Activated CD4-positive, CD25-positive, alpha-beta regulatory T cell treated with anti-CD3 and anti-CD28 coated beads, Interleukin-2, amount 50 U/mL, for 72 hours (primary cell): Measurements from ENCODE around the gene FNDC1.
"Not testable (repeated sequence)": the region's sequence is repeated elsewhere in the genome, so short reads cannot be mapped to it uniquely, and the experiment has no call there.

Source experiments
- DNase-seq: peaks from one replicate; pipeline ENCODE4 v3.0.0; 2021

Gene FNDC1

DNA sequence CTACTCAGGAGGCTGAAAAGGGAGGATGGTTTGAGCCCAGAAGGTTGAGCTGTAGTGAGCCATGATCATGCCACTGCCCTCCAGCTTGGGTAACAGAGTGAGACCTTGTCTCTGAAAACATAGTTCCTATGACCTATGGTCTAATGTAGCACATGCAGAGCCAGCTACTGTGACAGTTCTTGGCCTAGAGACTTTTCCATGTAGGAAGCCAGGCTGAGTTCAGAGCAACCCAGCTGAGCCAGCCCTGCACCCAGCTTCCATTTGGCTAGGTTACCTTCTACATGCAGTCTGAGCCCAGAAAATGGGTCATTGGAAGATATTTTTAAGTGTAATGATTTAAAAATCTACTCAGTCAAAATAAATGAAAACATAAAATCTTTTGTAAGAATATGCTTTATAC is 92.8 kb downstream of the FNDC1 start:
- no peak for DNase-seq

DNA sequence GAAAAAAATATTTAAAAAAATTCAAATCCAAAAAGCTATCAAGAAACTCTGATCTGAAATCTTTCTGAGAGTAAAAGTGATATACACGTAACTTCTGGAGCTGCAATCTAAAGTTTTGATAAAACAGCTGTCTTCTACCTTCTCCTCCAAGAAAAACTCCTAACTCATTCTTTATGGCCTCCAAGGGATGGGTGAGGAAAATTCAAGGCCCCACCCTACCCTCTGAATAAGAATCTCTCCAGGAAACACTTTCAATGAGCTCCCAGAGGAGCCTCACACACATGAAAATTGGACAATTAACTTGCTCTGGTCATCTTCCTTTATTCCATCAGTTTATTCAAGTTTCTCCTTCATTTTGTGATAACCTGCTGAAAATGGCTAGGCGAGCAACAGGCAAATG is 93.4 kb downstream of the FNDC1 start:
- DNase-seq: no peak

DNA sequence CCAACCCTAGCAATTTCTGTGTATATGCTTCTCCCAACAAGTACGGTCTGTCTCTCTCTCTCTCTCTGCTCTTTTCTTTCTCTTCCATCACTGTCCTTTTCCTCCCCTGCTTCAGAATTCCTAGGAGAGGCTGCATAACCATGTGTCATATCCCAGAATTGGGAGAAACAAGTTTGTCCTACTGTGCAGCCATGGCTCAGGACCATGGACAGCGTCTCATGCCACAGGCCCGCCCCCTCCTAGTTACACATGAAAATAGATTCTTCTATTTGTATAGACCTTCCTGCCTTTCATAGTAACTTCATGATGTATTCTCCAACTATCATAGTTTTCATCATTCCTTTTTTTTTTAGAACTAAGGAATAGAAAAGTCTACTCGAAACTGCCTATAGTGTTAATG is 98.0 kb downstream of the FNDC1 start:
- no peak for DNase-seq

DNA sequence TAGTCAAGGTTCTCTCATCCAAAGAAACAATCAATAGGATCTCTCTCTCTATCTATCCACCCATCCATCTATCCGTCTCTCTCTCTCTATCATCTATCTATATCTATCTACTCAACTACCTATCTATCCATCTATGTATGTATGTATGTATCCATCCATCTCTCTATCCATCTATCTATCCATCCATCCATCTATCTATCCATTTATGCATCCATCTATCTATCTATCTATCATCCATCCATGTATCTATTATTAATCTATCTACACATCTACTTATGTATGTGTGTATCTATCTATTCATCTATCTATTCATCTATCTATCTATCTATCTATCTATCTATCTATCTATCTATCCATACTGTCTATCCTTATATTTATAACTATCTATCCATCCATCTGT is 99.3 kb downstream of the FNDC1 start:
- DNase-seq: no peak

DNA sequence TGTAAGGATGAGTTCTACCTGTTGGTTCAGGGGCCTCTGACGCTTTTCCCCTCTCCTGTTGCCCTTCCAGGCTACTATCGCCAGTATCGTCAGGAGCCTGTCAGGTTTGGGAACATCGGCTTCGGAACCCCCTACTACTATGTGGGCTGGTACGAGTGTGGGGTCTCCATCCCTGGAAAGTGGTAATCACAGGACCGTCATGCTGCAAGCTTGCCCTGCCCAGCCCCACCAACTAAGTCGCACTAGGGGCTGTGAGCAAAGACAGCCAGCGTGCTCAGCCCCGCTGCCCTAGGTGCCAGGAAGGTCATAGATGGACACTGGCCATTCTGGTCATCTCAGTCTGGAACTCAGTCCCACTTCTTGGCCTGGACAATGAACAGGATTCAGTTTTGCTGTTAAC is 102.1 kb downstream of the FNDC1 start:
- DNase-seq: no peak

DNA sequence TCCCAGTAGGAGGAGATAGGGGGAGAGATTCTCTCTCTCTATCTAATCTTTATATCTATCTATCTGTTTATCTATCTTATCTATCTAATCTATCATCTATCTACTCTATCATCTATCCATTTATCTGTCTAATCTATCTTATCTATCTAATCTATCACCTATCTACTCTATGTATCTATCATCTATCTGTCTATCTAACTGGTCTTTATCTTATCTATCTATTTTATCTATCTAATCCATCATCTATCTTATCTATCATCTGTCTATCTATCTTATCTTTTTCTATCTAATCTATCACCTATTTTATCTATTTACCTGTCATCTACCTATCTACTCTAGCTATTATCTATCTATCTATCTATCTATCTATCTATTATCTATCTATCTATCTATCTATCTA is 109.4 kb downstream of the FNDC1 start:
- DNase-seq: no peak

DNA sequence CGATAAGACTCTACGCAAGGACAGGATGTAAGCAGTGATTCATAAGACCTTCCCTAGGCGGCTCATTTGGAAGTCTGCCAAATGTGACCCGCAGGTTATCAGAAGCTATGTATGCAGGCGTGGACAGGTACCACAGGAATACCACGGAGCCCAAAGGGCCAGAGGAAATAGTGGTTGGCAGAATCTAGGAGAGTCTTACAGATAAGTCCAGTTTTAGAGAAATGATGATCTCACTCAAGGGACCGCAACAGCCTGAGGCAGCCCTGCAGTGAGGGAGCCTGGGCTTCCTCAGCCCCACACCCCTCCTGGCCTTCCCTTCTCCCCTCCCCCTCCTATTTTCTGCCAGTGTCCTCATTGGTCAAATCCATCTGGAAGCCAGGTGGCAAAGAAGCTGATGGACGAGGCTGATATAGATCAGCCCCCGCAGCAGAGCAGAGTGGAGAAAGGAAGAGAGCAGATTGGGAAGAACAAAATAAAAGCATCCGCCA is 110.6 kb downstream of the FNDC1 start:
- DNase-seq: no peak

DNA sequence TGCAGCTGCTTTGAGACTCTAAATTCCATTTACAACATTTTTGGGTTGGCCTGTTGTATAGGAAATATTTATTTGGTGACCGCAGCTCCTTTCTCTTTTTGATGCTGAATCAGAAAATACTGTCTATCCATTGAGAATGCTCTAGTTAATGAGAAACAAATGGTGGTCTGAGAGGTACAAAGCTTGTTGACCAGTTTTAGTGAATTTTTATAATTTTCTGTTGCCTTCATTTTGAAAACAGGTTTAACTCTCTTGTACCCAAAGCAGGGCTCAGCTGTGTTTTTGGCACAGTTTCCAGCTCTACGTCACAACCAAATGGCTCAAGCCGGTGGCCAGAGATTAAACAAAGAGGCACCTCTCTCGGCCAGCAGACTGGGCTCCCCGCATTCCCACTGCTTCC is 113.2 kb downstream of the FNDC1 start:
- DNase-seq: no peak

DNA sequence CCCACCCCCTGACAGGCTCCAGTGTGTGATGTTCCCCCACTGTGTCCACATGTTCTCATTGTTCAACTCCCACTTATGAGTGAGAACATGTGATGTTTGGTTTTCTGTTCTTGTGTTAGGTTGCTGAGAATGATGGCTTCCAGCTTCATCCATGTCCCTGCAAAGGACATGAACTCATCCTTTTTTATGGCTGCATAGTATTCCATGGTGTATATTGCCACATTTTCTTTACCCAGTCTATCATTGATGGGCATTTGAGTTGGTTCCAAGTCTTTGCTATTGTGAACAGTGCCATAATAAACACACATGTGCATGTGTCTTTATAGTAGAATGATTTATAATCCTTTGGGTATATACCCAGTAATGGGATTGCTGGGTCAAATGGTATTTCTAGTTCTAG is 115.5 kb downstream of the FNDC1 start:
- not testable (repeated sequence) for DNase-seq

DNA sequence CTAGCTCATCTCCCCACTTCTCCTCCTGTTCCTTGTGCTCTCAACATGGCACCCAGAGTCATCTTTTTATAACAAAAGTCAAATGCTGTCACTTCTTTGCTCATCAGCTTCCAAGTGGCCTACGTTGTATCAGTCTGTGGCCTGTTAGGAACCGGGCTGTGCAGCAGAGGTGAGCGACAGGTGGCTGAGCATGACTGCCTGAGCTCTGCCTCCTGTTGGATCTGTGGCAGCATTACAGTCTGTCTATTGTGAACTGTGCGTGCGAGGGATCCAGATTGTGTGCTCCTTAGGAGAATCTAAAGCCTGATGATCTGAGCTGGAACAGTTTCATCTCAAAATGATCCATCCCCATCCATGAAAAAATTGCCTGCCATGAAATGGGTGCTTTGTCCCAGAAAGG is 129.6 kb downstream of the FNDC1 start:
- no peak for DNase-seq

DNA sequence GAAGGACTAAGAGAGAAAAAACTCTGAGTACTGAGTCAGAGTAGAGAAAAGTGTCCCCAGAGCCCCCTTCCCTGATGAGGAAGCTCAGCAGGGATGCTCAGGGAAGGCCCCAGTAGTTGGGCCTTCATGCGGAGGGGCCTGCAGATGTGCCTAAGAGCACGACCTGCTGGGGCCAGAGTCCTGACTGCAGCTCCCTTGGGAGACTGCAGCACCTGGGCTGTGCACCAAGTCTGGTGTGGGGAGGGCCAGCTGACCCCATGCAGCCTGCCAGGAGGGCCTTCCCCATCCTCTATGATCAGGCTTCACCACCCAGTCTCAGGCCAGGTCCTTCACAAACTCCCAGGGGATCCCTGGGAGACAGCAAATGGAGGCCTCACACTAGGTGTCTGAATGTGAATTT is 130.4 kb downstream of the FNDC1 start:
- DNase-seq: no peak

DNA sequence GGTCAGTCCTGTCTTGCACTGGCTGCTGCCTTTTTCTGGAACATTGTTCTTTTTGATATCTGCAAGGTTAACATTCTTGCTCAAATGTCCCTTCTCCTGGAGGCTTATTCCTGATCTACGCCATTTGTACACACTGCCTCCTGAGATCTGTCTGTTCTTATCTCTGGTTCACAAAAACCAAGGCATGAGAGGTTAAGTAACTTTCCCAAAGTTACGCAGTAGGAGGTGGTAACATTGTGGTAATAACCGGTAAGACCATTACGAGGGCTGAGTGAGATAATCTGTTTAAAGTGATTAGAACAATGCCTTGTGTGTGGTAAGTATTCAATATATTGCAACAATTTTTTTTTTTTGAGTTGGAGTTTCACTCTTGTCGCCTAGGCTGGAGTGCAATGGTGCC is 132.1 kb downstream of the FNDC1 start:
- DNase-seq: no peak

DNA sequence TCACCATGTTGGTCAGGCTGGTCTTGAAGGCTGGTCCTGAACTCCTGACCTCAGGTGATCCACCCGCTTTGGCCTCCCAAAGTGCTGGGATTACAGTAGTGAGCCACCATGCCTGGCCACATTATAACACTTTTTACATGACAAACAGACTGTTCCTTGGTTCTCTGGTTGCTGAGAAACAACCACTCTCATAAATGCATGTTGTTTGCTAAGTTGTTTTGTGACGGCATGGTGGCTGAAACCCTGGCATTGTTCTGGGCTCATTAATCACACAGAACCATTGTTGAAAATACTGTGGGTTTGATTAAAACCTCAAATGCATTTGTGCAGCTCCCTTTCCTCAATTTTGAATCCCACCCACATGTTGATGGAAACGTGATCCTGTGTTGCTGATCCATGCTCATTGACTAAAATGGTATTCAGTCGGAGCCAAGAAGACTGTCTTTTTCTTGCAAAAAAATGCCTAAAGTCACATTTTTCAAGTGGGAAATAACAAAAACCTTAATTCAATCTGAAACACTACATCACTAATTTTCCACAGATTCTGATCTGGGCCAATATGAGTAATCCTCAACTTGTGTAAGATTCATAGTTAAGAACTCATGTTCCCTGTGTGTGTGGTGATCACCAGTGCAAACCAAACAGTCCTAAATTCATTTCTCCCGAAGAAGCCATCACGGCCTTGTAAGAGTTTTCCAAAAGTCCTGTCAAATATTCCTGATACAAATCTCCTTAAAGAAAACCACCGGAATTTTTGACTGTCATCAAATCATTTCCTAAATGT is 132.8 kb downstream of the FNDC1 start:
- DNase-seq: no peak

DNA sequence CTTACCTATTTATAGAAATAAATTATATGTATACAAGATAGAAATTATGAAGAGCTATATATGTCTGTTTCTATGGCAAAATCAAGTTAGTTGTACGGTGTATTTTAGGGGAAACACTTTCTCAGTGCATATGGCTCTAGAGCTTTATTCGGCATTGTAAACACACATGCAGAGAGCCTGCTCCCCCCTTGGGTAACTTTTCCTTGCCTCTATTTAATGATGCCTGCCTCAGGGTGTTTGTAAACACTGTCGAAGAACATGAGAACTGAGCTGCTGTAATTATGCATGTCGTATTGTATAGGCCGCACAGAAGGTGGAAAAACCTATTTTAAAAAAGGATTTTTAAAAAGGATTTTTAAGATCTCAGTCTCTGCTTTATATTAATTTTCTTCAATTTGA is 133.4 kb downstream of the FNDC1 start:
- no peak for DNase-seq

DNA sequence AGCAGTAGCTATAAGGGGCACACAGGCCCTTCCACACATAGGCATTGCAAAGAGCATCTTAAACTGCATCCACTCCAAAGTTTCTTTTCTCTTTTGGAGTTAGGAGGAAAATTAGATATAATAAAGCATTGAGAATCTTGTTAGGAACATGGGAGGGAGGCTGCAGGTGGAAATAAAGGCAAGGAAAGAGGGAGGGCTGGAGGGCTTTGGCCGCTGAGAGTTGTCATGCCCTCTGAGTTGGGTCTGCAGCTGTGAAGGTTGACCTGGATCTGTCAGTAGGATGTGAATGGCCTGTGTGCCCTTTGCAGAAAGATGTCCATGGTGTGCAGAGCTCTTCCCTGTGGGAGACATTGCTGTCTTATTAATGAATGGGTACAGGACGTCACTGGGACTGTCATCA is 134.0 kb downstream of the FNDC1 start:
- no peak for DNase-seq

DNA sequence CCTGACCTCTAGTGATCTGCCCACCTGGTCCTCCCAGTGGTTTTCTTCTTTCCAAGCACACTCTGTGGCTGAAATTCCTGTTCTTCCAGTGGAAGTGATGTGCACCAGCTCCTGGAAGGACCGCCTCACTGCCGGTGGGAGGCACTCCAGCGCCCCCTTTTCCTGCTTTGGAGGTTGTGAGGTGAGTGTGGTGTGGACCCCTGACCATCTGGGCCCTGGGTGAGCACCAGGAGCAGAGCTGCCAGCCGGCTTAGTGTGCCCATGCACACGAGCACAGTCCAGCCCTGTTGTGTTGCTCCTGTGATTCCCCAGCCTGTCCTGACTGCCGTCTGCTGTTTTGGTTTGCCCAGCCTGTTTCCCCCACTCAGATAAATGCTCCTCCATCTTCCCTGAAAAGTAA is 134.6 kb downstream of the FNDC1 start:
- DNase-seq: no peak

DNA sequence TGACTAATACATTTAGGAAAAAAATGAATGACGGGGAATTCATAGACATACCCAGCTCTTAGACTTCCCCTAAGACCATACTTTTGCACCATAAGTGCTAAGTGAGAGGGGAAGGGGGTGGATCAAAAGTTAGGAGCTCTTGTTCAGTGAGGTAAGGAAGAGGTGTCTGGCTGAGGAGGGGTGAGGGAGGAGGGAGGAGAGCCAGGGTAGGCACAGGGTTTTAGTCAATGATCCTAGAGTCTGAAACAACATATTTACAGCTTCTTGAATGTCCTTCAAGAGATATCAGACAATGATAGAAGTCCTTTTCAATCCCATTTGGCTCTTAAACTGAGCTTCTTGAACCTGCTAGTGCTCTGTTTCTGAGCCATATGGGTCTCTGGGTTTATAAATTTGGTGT is 135.4 kb downstream of the FNDC1 start:
- no peak for DNase-seq

DNA sequence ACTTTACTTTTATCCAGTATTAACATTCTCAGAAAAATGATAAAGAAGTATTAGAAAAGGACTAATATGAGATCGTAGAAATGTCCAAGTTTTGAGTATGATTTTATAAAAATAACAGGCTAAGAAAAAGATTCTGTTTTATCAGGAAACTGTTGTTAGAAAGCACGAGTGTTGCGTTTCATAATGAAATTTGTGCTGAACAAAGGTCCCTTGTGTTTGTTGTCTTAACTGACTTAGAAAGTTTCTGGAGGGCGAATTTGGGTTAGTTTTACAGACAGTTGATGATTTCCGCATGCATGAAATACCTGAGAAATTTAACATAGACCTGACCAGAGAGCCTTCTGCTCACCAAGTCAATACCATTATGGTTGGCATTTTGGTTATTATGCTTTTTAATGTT is 136.0 kb downstream of the FNDC1 start:
- DNase-seq: no peak

DNA sequence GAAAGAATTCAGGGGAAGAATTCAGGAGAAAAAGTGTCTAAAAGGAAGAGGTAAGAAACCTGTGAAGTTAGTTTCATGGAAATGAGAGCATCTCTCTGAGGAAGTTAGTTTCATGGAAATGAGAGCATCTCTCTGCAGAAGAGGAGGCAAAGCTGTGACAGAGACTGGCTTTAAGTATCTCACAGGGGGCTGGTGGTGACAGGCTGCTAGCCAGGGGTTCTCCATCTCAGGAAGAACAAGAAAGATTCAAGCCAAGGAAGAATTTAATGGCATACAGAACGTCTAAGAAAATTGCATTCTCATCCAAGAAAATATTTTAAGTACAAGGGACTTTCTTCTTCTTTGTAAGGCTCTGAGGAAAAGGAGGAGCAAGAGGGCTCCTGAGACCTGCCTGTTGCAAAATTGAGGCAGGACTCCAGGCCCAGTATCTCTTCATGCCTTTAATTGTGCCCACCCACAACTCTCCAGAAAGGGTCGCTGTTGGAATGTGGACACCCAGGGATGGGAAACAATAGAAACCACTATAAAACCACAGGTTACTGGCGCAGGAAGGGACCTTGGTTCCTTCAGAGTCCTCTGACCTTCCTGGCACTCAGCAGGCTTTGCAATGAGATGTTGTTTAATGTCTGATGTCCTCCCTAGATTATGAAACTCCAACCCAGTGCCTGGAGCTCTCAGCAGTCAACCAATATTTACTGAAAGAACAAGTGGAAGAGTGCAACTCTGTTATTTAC is 136.8 kb downstream of the FNDC1 start:
- DNase-seq: no peak

DNA sequence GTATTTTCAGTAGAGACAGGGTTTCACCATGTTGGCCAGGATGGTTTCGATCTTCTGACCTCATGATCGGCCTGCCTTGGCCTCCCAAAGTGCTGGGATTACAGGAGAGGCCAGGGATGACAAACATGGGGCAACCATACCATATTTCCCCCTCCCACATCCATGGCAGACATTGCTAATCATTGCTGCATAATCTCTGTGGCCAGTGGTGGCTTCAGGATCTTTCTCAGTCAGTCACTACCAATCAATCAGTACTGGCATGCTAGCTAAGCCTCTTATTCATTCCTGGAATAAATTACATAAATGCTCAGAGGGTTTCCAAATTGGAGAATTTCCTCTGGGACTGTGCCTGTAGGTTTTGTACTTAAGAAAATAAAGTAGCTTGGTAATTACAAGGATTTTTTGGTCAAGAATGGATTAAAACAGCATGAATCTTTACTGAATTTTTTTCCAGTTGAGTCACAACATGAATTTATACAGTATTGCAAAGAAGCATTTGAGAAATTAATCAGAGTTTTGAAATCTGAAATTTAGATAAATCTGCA is 138.1 kb downstream of the FNDC1 start:
- no peak for DNase-seq

DNA sequence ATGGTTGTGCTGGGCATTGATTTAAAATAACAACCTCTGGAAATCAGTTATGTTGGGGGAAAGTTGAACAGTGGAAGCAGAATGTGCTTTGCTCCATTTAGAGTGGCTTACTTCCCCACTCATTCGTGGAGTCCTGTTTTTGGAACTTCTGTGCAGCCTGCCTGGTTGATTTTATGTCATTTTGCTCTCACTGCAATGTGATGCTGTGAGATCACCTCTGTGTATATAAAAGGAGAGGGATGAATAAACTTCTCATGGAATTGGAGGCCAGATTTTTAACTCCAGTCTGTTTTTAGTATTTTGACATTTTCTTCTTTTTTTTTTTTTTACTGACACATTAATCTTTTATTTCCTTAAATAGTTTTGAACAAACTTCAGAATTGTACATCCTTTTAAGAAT is 139.0 kb downstream of the FNDC1 start:
- no peak for DNase-seq

DNA sequence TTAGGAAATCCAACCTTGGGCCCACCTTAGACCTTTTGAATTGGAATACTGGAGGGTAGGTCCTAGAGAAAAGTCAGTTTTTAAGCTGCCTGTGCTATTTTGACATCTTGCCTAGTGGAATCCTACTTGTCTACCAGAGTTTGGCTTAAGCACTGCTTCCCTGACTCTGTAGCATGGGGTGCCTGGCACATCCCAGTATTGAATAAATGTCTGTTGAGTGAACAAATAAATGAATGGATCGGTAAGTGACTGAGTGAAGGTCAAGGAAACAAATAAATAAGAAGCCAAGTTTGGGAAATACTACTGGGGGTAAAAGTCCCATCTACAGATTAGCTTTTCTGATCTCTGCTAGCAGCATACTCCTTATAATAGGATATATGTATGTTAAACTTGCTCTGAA is 140.5 kb downstream of the FNDC1 start:
- DNase-seq: no peak

DNA sequence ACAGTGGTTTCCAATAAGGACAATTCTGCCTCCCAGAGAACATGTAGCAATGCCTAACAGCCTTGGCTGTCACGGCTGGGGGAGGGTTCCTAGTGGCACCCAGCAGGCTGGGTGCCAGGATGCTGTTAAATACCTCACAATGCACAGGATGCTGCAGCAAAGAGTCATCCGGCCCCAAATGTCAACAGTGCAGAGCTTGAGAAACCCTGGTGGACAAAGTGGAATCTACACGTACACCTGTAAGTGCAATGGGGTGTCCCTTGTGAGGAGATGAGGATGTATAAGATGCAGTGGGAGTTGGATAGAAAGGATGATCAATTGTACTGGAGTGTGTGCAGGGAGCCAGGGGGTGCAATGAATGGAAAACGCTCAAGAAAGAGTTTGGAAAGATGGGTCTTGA is 142.4 kb downstream of the FNDC1 start:
- DNase-seq: no peak

DNA sequence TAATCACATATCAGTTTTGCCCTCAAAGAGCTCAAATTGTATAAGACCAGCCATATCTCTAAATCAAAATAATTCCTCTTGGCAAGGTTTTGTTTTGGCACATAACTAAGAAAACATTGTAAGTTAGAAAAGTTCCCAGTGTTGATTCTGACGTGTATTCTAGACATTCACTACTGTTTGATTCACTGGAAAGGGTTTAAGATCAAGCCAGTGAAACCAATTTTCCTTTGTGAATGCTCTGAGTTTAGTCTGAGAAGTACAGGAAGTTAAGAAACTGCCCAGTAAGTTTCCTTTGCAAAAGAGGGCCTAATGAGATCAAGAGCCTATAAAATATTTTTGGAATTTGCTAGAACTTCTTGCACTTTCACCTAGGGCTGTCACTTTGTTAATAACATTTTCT is 143.0 kb downstream of the FNDC1 start:
- DNase-seq: no peak
